Body of pancreas (tissue), 4 donors: Measurements from ENCODE around the gene LYZL4.

Experiments used
- POLR2A ChIP-seq, 3 donors: fragments of 450-650 bp; IDR thresholded peaks; one replicate each; pipeline ENCODE4 v1.6.1; 2016; ENCODE audit warnings: antibody characterized with exemption in 3 of 3, mild to moderate bottlenecking in 2 of 3
- TF ChIP-seq, protein P1 (sequence below), 7 experiments: fragments of 450-650 bp in 4 of 7; fragments of 200-600 bp in 3 of 7; sonication (generic) in 3 of 7; IDR thresholded peaks; one replicate each; pipeline ENCODE4 v1.5.1; 2016 to 2019; ENCODE audit warnings: antibody characterized with exemption in 7 of 7

DNA sequence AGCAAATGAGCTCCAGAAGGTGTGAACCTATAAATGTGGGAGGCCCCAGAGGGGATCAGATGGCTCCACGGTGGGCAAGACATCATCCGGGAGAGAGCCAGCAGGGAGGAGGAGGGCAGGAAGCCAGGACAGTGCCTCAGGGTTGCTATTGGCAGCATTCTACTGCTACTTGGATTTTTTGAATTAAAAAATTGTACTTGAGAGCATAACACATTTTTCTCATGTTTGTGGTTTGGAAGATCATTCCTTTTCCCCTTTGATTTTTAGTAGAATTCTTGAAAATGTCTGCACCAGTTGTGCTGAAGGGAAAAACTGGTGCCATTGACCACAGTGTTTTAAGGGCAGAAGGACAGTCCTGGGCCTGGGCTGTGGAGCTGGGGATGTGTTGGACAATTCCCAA, 59.2 kb downstream of the LYZL4 start:
- TF ChIP-seq, protein P1, sequence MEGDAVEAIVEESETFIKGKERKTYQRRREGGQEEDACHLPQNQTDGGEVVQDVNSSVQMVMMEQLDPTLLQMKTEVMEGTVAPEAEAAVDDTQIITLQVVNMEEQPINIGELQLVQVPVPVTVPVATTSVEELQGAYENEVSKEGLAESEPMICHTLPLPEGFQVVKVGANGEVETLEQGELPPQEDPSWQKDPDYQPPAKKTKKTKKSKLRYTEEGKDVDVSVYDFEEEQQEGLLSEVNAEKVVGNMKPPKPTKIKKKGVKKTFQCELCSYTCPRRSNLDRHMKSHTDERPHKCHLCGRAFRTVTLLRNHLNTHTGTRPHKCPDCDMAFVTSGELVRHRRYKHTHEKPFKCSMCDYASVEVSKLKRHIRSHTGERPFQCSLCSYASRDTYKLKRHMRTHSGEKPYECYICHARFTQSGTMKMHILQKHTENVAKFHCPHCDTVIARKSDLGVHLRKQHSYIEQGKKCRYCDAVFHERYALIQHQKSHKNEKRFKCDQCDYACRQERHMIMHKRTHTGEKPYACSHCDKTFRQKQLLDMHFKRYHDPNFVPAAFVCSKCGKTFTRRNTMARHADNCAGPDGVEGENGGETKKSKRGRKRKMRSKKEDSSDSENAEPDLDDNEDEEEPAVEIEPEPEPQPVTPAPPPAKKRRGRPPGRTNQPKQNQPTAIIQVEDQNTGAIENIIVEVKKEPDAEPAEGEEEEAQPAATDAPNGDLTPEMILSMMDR (IDR thresholded peaks at IDR 0.05) = no peak
- no peak for TF ChIP-seq POLR2A (IDR thresholded peaks at IDR 0.05)
